Transverse colon (tissue), 4 donors: Measurements from ENCODE around the gene GABPB1. TPM values are rescaled to one million over a fixed set of nuclear protein-coding genes. Genes with fewer than 3 reads are reported as not detected.

Experiments used
- DNase-seq: peaks from one replicate; pipeline ENCODE4 v3.0.0-alpha.2; 2019
- H3K27ac ChIP-seq, 4 donors: fragments of 200-600 bp; sonication (generic); 2 replicates each; pipeline ENCODE4 v1.5.1; 2016 to 2018; ENCODE audit warnings: inconsistent platforms in 4 of 4
- H3K27me3 ChIP-seq: fragments of 200-600 bp; sonication (generic); 2 replicates; pipeline ENCODE4 v1.5.1; 2017; ENCODE audit warnings: inconsistent platforms
- H3K36me3 ChIP-seq, 4 donors: fragments of 200-600 bp; sonication (generic); 2 replicates each; pipeline ENCODE4 v1.5.1; 2017 to 2019; ENCODE audit warnings: inconsistent platforms in 4 of 4
- H3K4me1 ChIP-seq, 4 donors: fragments of 200-600 bp; sonication (generic); 2 replicates each; pipeline ENCODE4 v1.5.1; 2017 to 2020; ENCODE audit warnings: inconsistent platforms in 4 of 4
- H3K4me3 ChIP-seq, 4 donors: fragments of 200-600 bp; sonication (generic); 1 replicate in 1 of 4; 2 replicates in 3 of 4; pipeline versions ENCODE4 v1.5.1 to v1.6.1; 2017 to 2019; ENCODE audit warnings: inconsistent platforms in 4 of 4
- H3K9me3 ChIP-seq, 2 donors: fragments of 200-600 bp; sonication (generic); 2 replicates each; pipeline ENCODE4 v1.5.1; 2017 to 2019; ENCODE audit warnings: inconsistent platforms in 2 of 2
- CTCF ChIP-seq, 5 experiments: fragments of 200-600 bp in 3 of 5; fragments of 450-650 bp in 2 of 5; sonication (generic) in 3 of 5; IDR thresholded peaks; 1 replicate in 2 of 5; 2 replicates in 3 of 5; pipeline ENCODE4 v1.5.1; 2016 to 2017; ENCODE audit warnings: antibody characterized with exemption in 5 of 5, inconsistent platforms in 3 of 5, mild to moderate bottlenecking in 2 of 5, moderate library complexity in 1 of 5
- EP300 ChIP-seq: sonication (generic); formaldehyde crosslinking; IDR thresholded peaks from one replicate; pipeline ENCODE4 v1.6.1; 2017; ENCODE audit warnings: antibody characterized with exemption, low read depth
- POLR2A ChIP-seq: fragments of 450-650 bp; IDR thresholded peaks from one replicate; pipeline ENCODE4 v1.6.1; 2016; ENCODE audit warnings: antibody characterized with exemption, mild to moderate bottlenecking, moderate library complexity
- POLR2AphosphoS5 ChIP-seq, 3 donors: sonication (generic); formaldehyde crosslinking; IDR thresholded peaks; one replicate each; pipeline ENCODE4 v1.6.1; 2016; ENCODE audit warnings: antibody characterized with exemption in 3 of 3
- WGBS, 2 donors: methylation state at CpG; one replicate each; pipeline ENCODE4 v1.1.5; 2018; ENCODE audit warnings: low coverage in 1 of 2; 5-methylcytosine and 5-hydroxymethylcytosine counted together
- in situ Hi-C, 4 donors: fragments of 200-750 bp; cut with MboI; loops; one replicate each; pipeline versions ENCODE4 v1.15.0 to v1.15.1; 2017; ENCODE audit warnings: low sequenced_read_pairs in 3 of 4, low pct_ligation_motif_present in 1 of 4, low pct_unique_long_range_greater_than_20kb in 1 of 4
- intact Hi-C: fragments of 100-400 bp; cut with DNase I; formaldehyde crosslinking; loops from one replicate; pipeline ENCODE4 v1.15.1; 2023; ENCODE audit warnings: low total_unique reads
- total RNA-seq, 4 donors: library from RNA; depleted of rRNA; stranded (reverse); fragments of >200 nt; gene quantifications; one replicate each; pipeline ENCODE4 v1.1.0, GENCODE V29; 2016

The GABPB1 gene
- total RNA-seq, 4 donors from 2014 or later: 2.2 to 21.4 (median 13.1) TPM

- H3K27ac ChIP-seq: peak overlapping the region; percentile 98 to 99 (median 98)
- intact Hi-C loops: no loop called here
These were observed 4.4 kb downstream of the GABPB1 start for GRCh38 chr15:50350621-50351020.

GRCh38 chr15:50345298-50345697 lies 9.7 kb downstream of the GABPB1 start:
- Histone ChIP-seq H3K9me3 (no peaks in the 10 kb centered on the region), H3K27ac (no peak overlapping the region), H3K36me3 (no peaks in the 10 kb centered on the region), H3K4me3 (no peak overlapping the region), H3K27me3 (no peaks in the 10 kb centered on the region), H3K4me1 (peaks cover 0 to 36% (median 18%) of the 10 kb centered on the region in 4 donors)
- intact Hi-C loops: no loop called here
- in situ Hi-C loops: no loop called here
- TF ChIP-seq POLR2AphosphoS5 (IDR thresholded peaks at IDR 0.05) (no peak), CTCF (IDR thresholded peaks at IDR 0.05) (no peak), EP300 (no peak), POLR2A (no peak)
- 86 to 92% methylated on average over 4 to 5 of the region's 5 CpGs for WGBS, 2 donors
- no peak for DNase-seq

More at GRCh38 chr15:50350621-50351020, 4.4 kb downstream of the GABPB1 start:
- H3K4me3 ChIP-seq: no peak overlapping the region
- TF ChIP-seq POLR2A: no peak
- TF ChIP-seq EP300: no peak
- TF ChIP-seq CTCF (IDR thresholded peaks at IDR 0.05): no peak
- no peak for TF ChIP-seq POLR2AphosphoS5 (IDR thresholded peaks at IDR 0.05)
- H3K4me1 ChIP-seq: peaks cover 4 to 50% (median 31%) of the 10 kb centered on the region in 4 donors
- no peaks in the 10 kb centered on the region for H3K27me3 ChIP-seq
- in situ Hi-C loops: no loop called here
- DNase-seq: no peak
- 72 to 77% methylated on average over 3 of the region's 3 CpGs for WGBS, 2 donors
- H3K9me3 ChIP-seq: no peaks in the 10 kb centered on the region
- H3K36me3 ChIP-seq: no peaks in the 10 kb centered on the region

GRCh38 chr15:50344006-50344464 lies 11.0 kb downstream of the GABPB1 start:
- peak; percentile 71 for DNase-seq
- intact Hi-C loops: no loop called here
- Histone ChIP-seq H3K27me3 (no peaks in the 10 kb centered on the region), H3K4me3 (no peak overlapping the region), H3K27ac (peak overlapping the region; percentile 17 to 72 (median 56)), H3K9me3 (no peaks in the 10 kb centered on the region), H3K36me3 (no peaks in the 10 kb centered on the region), H3K4me1 (peaks cover 0 to 23% (median 12%) of the 10 kb centered on the region in 4 donors)
- TF ChIP-seq EP300 (no peak), POLR2AphosphoS5 (IDR thresholded peaks at IDR 0.05) (peak in 2 of 3 donors; percentile 15 to 42)
- 53 to 59% methylated on average over 3 of the region's 3 CpGs for WGBS, 2 donors
- in situ Hi-C loops: no loop called here

GRCh38 chr15:50341616-50342136 lies 13.3 kb downstream of the GABPB1 start:
- TF ChIP-seq POLR2A: no peak
- DNase-seq: no peak
- no peaks in the 10 kb centered on the region for H3K27me3 ChIP-seq
- peaks cover 0 to 18% (median 11%) of the 10 kb centered on the region in 4 donors for H3K4me1 ChIP-seq
- no peak overlapping the region for H3K4me3 ChIP-seq
- no peaks in the 10 kb centered on the region for H3K9me3 ChIP-seq
- H3K36me3 ChIP-seq: no peaks in the 10 kb centered on the region
- intact Hi-C loops: no loop called here
- 79 to 84% methylated on average over 7 of the region's 7 CpGs for WGBS, 2 donors
- H3K27ac ChIP-seq: no peak overlapping the region
- in situ Hi-C loops: no loop called here

GRCh38 chr15:50340416-50340815 lies 14.6 kb downstream of the GABPB1 start:
- no peak for DNase-seq
- H3K4me1 ChIP-seq: peaks cover 0 to 18% (median 11%) of the 10 kb centered on the region in 4 donors
- no peaks in the 10 kb centered on the region for H3K9me3 ChIP-seq
- H3K27ac ChIP-seq: no peak overlapping the region
- H3K27me3 ChIP-seq: no peaks in the 10 kb centered on the region
- H3K4me3 ChIP-seq: no peak overlapping the region
- WGBS, 2 donors: 97 to 100% methylated on average over 1 of the region's 1 CpG
- H3K36me3 ChIP-seq: no peaks in the 10 kb centered on the region
- in situ Hi-C loops: no loop called here
- intact Hi-C loops: no loop called here
- no peak for TF ChIP-seq POLR2A
- no peak for TF ChIP-seq POLR2AphosphoS5 (IDR thresholded peaks at IDR 0.05)
- TF ChIP-seq EP300: no peak
